ENCODE results near the gene OXSR1. TPM values are rescaled to one million over a fixed set of nuclear protein-coding genes. Genes with fewer than 3 reads are reported as not detected.

Gene OXSR1
- total and polyA plus RNA-seq, 12 donors, result 13.7 to 38.4 (median 31.2) TPM

GRCh38 chr3:38122712-38123290, 42.5 kb upstream of the OXSR1 start:
- WGBS, 2 donors, result 88 to 93% methylated on average over 9 of the region's 9 CpGs
- DNase-seq, result no peak
- intact Hi-C loops (cut with DNase I), result loop anchor here in 2 of 10 donors (5.0 to 10.0 kb wide), 2 partner anchors 352 to 354 kb away; no protein-coding TSS in a partner anchor
- ATAC-seq, result no peak
- Histone ChIP-seq H3K36me3 (peaks cover 0 to 83% (median 58%) of the 10 kb centered on the region in 9 donors), H3K4me3 (no peak overlapping the region), H3K4me1 (peaks cover 0 to 10% (median under 1%) of the 10 kb centered on the region in 9 donors), H3K27me3 (no peaks in the 10 kb centered on the region), H3K27ac (no peak overlapping the region), H3K9me3 (no peaks in the 10 kb centered on the region)
- TF ChIP-seq CTCF (IDR thresholded peaks at IDR 0.05), result no peak

GRCh38 chr3:38124324-38125122, 40.8 kb upstream of the OXSR1 start:
- H3K27ac ChIP-seq, result no peak overlapping the region
- no peaks in the 10 kb centered on the region for H3K9me3 ChIP-seq
- ATAC-seq (no peak), DNase-seq (no peak)
- peaks cover 0 to 23% (median 7%) of the 10 kb centered on the region in 9 donors for H3K4me1 ChIP-seq
- no peak for TF ChIP-seq CTCF (IDR thresholded peaks at IDR 0.05)
- H3K36me3 ChIP-seq, result peaks cover 0 to 100% (median 74%) of the 10 kb centered on the region in 9 donors
- H3K4me3 ChIP-seq, result no peak overlapping the region
- intact Hi-C loops (cut with DNase I), result loop anchor here in 2 of 10 donors (5.0 to 10.0 kb wide), 2 partner anchors 350 to 353 kb away; no protein-coding TSS in a partner anchor
- H3K27me3 ChIP-seq, result no peaks in the 10 kb centered on the region
- 79 to 82% methylated on average over 7 of the region's 7 CpGs for WGBS, 2 donors

- intact Hi-C loops (cut with DNase I), result loop anchor here in 1 of 10 donors (10.0 kb wide), 1 partner anchor 349 kb away; no protein-coding TSS in a partner anchor
- 94 to 95% methylated on average over 11 of the region's 11 CpGs for WGBS, 2 donors
- Histone ChIP-seq H3K27ac (no peak overlapping the region), H3K36me3 (peaks cover 0 to 100% (median 74%) of the 10 kb centered on the region in 9 donors), H3K4me1 (peaks cover 0 to 33% (median 14%) of the 10 kb centered on the region in 9 donors), H3K27me3 (no peaks in the 10 kb centered on the region), H3K9me3 (no peaks in the 10 kb centered on the region), H3K4me3 (no peak overlapping the region)
- DNase-seq (no peak), ATAC-seq (no peak)
- TF ChIP-seq CTCF (IDR thresholded peaks at IDR 0.05), result no peak
Measured at GRCh38 chr3:38125305-38126120, 39.8 kb upstream of the OXSR1 start.
